Suprapubic skin (tissue), 4 donors: ENCODE measurements around the gene RNF8.

Source experiments
- CTCF ChIP-seq, 2 donors: fragments of 200-600 bp in 1 of 2; fragments of 450-650 bp in 1 of 2; sonication (generic) in 1 of 2; IDR thresholded peaks; one replicate each; pipeline ENCODE4 v1.5.1; 2016 to 2019; ENCODE audit warnings: antibody characterized with exemption in 2 of 2, mild to moderate bottlenecking in 1 of 2, moderate library complexity in 1 of 2
- EP300 ChIP-seq: sonication (generic); formaldehyde crosslinking; IDR thresholded peaks from one replicate; pipeline ENCODE4 v1.6.1; 2017; ENCODE audit warnings: antibody characterized with exemption
- POLR2AphosphoS5 ChIP-seq, 3 donors: sonication (generic); formaldehyde crosslinking; IDR thresholded peaks; one replicate each; pipeline ENCODE4 v1.6.1; 2017; ENCODE audit warnings: antibody characterized with exemption in 3 of 3

GRCh38 chr6:37382994-37383765, 29.4 kb downstream of the RNF8 start:
- TF ChIP-seq POLR2AphosphoS5 (IDR thresholded peaks at IDR 0.05) (no peak), CTCF (IDR thresholded peaks at IDR 0.05) (no peak), EP300 (no peak)
